Coronary artery (tissue), 2 donors: ENCODE data around the gene C9orf152.
"Not testable (repeated sequence)": the region's sequence is repeated elsewhere in the genome, so short reads cannot be mapped to it uniquely, and the experiment has no call there.

Source experiments
- DNase-seq: peaks from one replicate; pipeline ENCODE4 v3.0.0-alpha.2; 2017; ENCODE audit warnings: low spot score
- H3K27ac ChIP-seq, 2 donors: fragments of 200-600 bp; sonication (generic); one replicate each; pipeline ENCODE4 v1.5.1; 2016 to 2019
- H3K4me3 ChIP-seq: fragments of 200-600 bp; sonication (generic); 2 replicates; pipeline ENCODE4 v1.5.1; 2016; ENCODE audit warnings: mild to moderate bottlenecking, moderate library complexity
- CTCF ChIP-seq: fragments of 200-600 bp; sonication (generic); IDR thresholded peaks from one replicate; pipeline ENCODE4 v1.5.1; 2019; ENCODE audit warnings: antibody characterized with exemption

Gene C9orf152

GRCh38 chr9:110199643-110200042 is 8.3 kb downstream of the C9orf152 start:
- TF ChIP-seq CTCF, result no peak
- H3K4me3 ChIP-seq, result no peak overlapping the region
- no peak for DNase-seq
- no peak overlapping the region for H3K27ac ChIP-seq

- TF ChIP-seq CTCF, result no peak
- Histone ChIP-seq H3K4me3 (no peak overlapping the region), H3K27ac (no peak overlapping the region)
- DNase-seq, result no peak
These were observed 9.6 kb downstream of the C9orf152 start for GRCh38 chr9:110198357-110198756.

GRCh38 chr9:110197330-110198187 is 10.4 kb downstream of the C9orf152 start:
- H3K4me3 ChIP-seq, result no peak overlapping the region
- peak; percentile 11 for TF ChIP-seq CTCF
- DNase-seq, result no peak
- no peak overlapping the region for H3K27ac ChIP-seq

GRCh38 chr9:110196084-110196499 is 11.9 kb downstream of the C9orf152 start:
- H3K27ac ChIP-seq, DNase-seq, H3K4me3 ChIP-seq: not testable (repeated sequence)

- H3K27ac ChIP-seq, result peak overlapping the region; percentile 46 to 61
- H3K4me3 ChIP-seq, result no peak overlapping the region
- no peak for TF ChIP-seq CTCF
- DNase-seq, result no peak
These were observed 15.3 kb downstream of the C9orf152 start for GRCh38 chr9:110192531-110193261.

GRCh38 chr9:110191615-110192014 is 16.3 kb downstream of the C9orf152 start:
- DNase-seq, result no peak
- no peak for TF ChIP-seq CTCF
- Histone ChIP-seq H3K4me3 (no peak overlapping the region), H3K27ac (no peak overlapping the region)

GRCh38 chr9:110189559-110190320 is 18.2 kb downstream of the C9orf152 start:
- Histone ChIP-seq H3K4me3 (no peak overlapping the region), H3K27ac (peak overlapping the region in 1 of 2 donors; percentile 45)
- DNase-seq, result no peak
- TF ChIP-seq CTCF, result no peak
